ENCODE data around the gene ZYX.

Gene ZYX

GRCh38 chr7:143380646-143381426, at the start of gene ZYX:
TSS of gene ZYX (plus strand) at chr7:143381345. CDS start at chr7:143381572, 227 bp downstream.
- peak; percentile 76 to 78 for DNase-seq (ENCODE audit: low read depth in 1 of 2, low spot score in 1 of 2)

- DNase-seq (ENCODE audit: low read depth in 1 of 2, low spot score in 1 of 2) = no peak
These were observed 46.9 kb upstream of the ZYX start for GRCh38 chr7:143334244-143334643.

GRCh38 chr7:143337216-143337615, 43.9 kb upstream of the ZYX start:
- no peak for DNase-seq (ENCODE audit: low read depth in 1 of 2, low spot score in 1 of 2)

GRCh38 chr7:143341842-143342241, 39.3 kb upstream of the ZYX start:
- no peak for DNase-seq (ENCODE audit: low read depth in 1 of 2, low spot score in 1 of 2)

- DNase-seq (ENCODE audit: low read depth in 1 of 2, low spot score in 1 of 2) = no peak
These were observed 37.5 kb upstream of the ZYX start for GRCh38 chr7:143343596-143343995.

- peak; percentile 33 to 48 for DNase-seq (ENCODE audit: low read depth in 1 of 2, low spot score in 1 of 2)
These were observed 35.7 kb upstream of the ZYX start for GRCh38 chr7:143345428-143345900.

GRCh38 chr7:143346018-143346417, 35.1 kb upstream of the ZYX start:
- DNase-seq (ENCODE audit: low read depth in 1 of 2, low spot score in 1 of 2) = no peak

- DNase-seq (ENCODE audit: low read depth in 1 of 2, low spot score in 1 of 2) = no peak
These were observed 33.2 kb upstream of the ZYX start for GRCh38 chr7:143347950-143348349.

- DNase-seq (ENCODE audit: low read depth in 1 of 2, low spot score in 1 of 2) = no peak
These were observed 30.1 kb upstream of the ZYX start for GRCh38 chr7:143351060-143351459.

- no peak for DNase-seq (ENCODE audit: low read depth in 1 of 2, low spot score in 1 of 2)
These were observed 29.6 kb upstream of the ZYX start for GRCh38 chr7:143351574-143351973.

- no peak for DNase-seq (ENCODE audit: low read depth in 1 of 2, low spot score in 1 of 2)
These were observed 28.6 kb upstream of the ZYX start for GRCh38 chr7:143352531-143353002.

GRCh38 chr7:143354376-143354775, 26.8 kb upstream of the ZYX start:
- no peak for DNase-seq (ENCODE audit: low read depth in 1 of 2, low spot score in 1 of 2)

- no peak for DNase-seq (ENCODE audit: low read depth in 1 of 2, low spot score in 1 of 2)
These were observed 26.2 kb upstream of the ZYX start for GRCh38 chr7:143354965-143355364.

GRCh38 chr7:143355450-143356385, 25.4 kb upstream of the ZYX start:
- DNase-seq (ENCODE audit: low read depth in 1 of 2, low spot score in 1 of 2) = no peak

- no peak for DNase-seq (ENCODE audit: low read depth in 1 of 2, low spot score in 1 of 2)
These were observed 24.6 kb upstream of the ZYX start for GRCh38 chr7:143356414-143357050.

GRCh38 chr7:143358626-143359025, 22.5 kb upstream of the ZYX start:
- no peak for DNase-seq (ENCODE audit: low read depth in 1 of 2, low spot score in 1 of 2)

GRCh38 chr7:143359771-143360353, 21.3 kb upstream of the ZYX start:
- DNase-seq (ENCODE audit: low read depth in 1 of 2, low spot score in 1 of 2) = no peak

- DNase-seq (ENCODE audit: low read depth in 1 of 2, low spot score in 1 of 2) = no peak
These were observed 20.2 kb upstream of the ZYX start for GRCh38 chr7:143360788-143361551.

- DNase-seq (ENCODE audit: low read depth in 1 of 2, low spot score in 1 of 2) = no peak
These were observed 19.5 kb upstream of the ZYX start for GRCh38 chr7:143361552-143362130.
